Astrocyte (in vitro differentiated cells and primary cell): ENCODE results near the gene CRYZ. TPM values are rescaled to one million over a fixed set of nuclear protein-coding genes. Genes with fewer than 3 reads are reported as not detected.

Experiments used
- DNase-seq: peaks from one replicate; pipeline ENCODE4 v3.0.0-alpha.2; 2010; ENCODE audit warnings: low read depth
- FAIRE-seq: peaks from 2 replicates; lab custom pipeline; 2011; peaks lifted over from hg19 to GRCh38; lab: Jason Lieb, UNC
- H2AFZ ChIP-seq: 2 replicates; pipeline ENCODE4 v1.6.0; 2012; ENCODE audit warnings: low read depth, low read length, inconsistent platforms
- H3K27ac ChIP-seq: 2 replicates; pipeline ENCODE4 v1.5.1; 2011; ENCODE audit warnings: low read depth, low read length, inconsistent platforms
- H3K27me3 ChIP-seq: 2 replicates; pipeline ENCODE4 v1.6.0; 2011; ENCODE audit warnings: low read length, inconsistent platforms; ENCODE audit not compliant: insufficient read depth
- H3K36me3 ChIP-seq: 2 replicates; pipeline ENCODE4 v1.5.1; 2011; ENCODE audit warnings: low read length, inconsistent platforms; ENCODE audit not compliant: insufficient read depth
- H3K4me1 ChIP-seq: 2 replicates; pipeline ENCODE4 v1.5.1; 2011; ENCODE audit warnings: low read length, inconsistent platforms; ENCODE audit not compliant: insufficient read depth
- H3K4me2 ChIP-seq: 2 replicates; pipeline ENCODE4 v1.6.0; 2012; ENCODE audit warnings: low read length, inconsistent platforms
- H3K4me3 ChIP-seq: 2 replicates; pipeline ENCODE4 v1.5.1; 2011; ENCODE audit warnings: low read depth, mild to moderate bottlenecking, low read length, inconsistent platforms; ENCODE audit not compliant: insufficient read depth
- H3K79me2 ChIP-seq: 2 replicates; pipeline ENCODE4 v1.6.0; 2012; ENCODE audit warnings: mild to moderate bottlenecking, low read length, inconsistent platforms; ENCODE audit not compliant: insufficient read depth
- H3K9ac ChIP-seq: 2 replicates; pipeline ENCODE4 v1.6.0; 2012; ENCODE audit warnings: mild to moderate bottlenecking, low read length, inconsistent platforms
- H3K9me3 ChIP-seq: 2 replicates; pipeline ENCODE4 v1.5.1; 2012; ENCODE audit warnings: low read depth, mild to moderate bottlenecking, low read length, inconsistent platforms; ENCODE audit not compliant: insufficient read depth
- H4K20me1 ChIP-seq: 2 replicates; pipeline ENCODE4 v1.6.0; 2012; ENCODE audit warnings: low read length, inconsistent platforms; ENCODE audit not compliant: insufficient read depth
- H3K27ac Mint-ChIP-seq: one replicate; pipeline ENCODE4 v1.8.0; 2021; ENCODE audit warnings: mild to moderate bottlenecking, mixed read lengths; ENCODE audit not compliant: unreplicated experiment
- H3K27me3 Mint-ChIP-seq: one replicate; pipeline ENCODE4 v1.8.0; 2021; ENCODE audit warnings: low read depth, mixed read lengths; ENCODE audit not compliant: unreplicated experiment
- H3K36me3 Mint-ChIP-seq: one replicate; pipeline ENCODE4 v1.8.0; 2021; ENCODE audit warnings: low read depth, mixed read lengths; ENCODE audit not compliant: unreplicated experiment
- H3K4me1 Mint-ChIP-seq: one replicate; pipeline ENCODE4 v1.8.0; 2021; ENCODE audit warnings: low read depth, mixed read lengths; ENCODE audit not compliant: unreplicated experiment
- H3K4me3 Mint-ChIP-seq: one replicate; pipeline ENCODE4 v1.8.0; 2021; ENCODE audit warnings: mild to moderate bottlenecking, moderate library complexity, mixed read lengths; ENCODE audit not compliant: unreplicated experiment
- H3K9me3 Mint-ChIP-seq: one replicate; pipeline ENCODE4 v1.8.0; 2021; ENCODE audit warnings: mild to moderate bottlenecking, mixed read lengths; ENCODE audit not compliant: unreplicated experiment
- EZH2 ChIP-seq: IDR thresholded peaks from 2 replicates; pipeline ENCODE4 v1.6.1; 2012; ENCODE audit warnings: mild to moderate bottlenecking, low read length, inconsistent platforms; ENCODE audit not compliant: insufficient read depth
- total RNA-seq: library from RNA; stranded (reverse); gene quantifications from 2 replicates; pipeline ENCODE4 v1.2.1, GENCODE V29; 2021
- TF ChIP-seq, protein P1 (sequence below): IDR thresholded peaks from 2 replicates; pipeline ENCODE4 v1.5.1; 2011; ENCODE audit warnings: low read depth, mild to moderate bottlenecking, inconsistent platforms, low read length, moderate library complexity; ENCODE audit not compliant: insufficient read depth

Gene CRYZ
- total RNA-seq, 1 donor from 2014 or later: 31.0 TPM

DNA sequence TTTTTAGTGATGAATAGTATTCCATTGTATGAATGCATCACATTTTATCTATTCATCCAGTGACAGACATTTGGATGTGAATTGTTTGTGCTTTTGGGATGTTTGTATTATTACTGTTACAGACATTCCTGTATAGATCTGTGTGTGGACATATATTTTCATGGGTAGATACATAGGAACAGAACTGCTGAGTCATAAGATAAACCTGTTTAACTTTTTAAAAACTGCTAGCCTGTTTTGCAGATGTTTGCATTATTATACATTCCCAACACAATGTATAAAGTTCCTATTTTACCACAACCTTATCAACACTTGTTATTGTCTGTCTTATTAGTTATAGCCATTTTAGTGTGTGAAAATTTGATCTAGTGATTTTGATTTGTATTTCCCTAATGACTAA is 46.9 kb upstream of the CRYZ start:
- Histone ChIP-seq H3K36me3 (no peaks in the 10 kb centered on the region), H3K4me1 (no peaks in the 10 kb centered on the region), H3K4me2 (no peak overlapping the region), H3K27me3 (no peaks in the 10 kb centered on the region), H3K79me2 (no peaks in the 10 kb centered on the region), H3K4me3 (no peak overlapping the region), H2AFZ (no peak overlapping the region), H4K20me1 (no peaks in the 10 kb centered on the region), H3K9me3 (no peaks in the 10 kb centered on the region), H3K27ac (no peak overlapping the region), H3K9ac (no peak overlapping the region)
- H3K9me3 Mint-ChIP-seq: no peaks in the 10 kb centered on the region
- TF ChIP-seq, protein P1, sequence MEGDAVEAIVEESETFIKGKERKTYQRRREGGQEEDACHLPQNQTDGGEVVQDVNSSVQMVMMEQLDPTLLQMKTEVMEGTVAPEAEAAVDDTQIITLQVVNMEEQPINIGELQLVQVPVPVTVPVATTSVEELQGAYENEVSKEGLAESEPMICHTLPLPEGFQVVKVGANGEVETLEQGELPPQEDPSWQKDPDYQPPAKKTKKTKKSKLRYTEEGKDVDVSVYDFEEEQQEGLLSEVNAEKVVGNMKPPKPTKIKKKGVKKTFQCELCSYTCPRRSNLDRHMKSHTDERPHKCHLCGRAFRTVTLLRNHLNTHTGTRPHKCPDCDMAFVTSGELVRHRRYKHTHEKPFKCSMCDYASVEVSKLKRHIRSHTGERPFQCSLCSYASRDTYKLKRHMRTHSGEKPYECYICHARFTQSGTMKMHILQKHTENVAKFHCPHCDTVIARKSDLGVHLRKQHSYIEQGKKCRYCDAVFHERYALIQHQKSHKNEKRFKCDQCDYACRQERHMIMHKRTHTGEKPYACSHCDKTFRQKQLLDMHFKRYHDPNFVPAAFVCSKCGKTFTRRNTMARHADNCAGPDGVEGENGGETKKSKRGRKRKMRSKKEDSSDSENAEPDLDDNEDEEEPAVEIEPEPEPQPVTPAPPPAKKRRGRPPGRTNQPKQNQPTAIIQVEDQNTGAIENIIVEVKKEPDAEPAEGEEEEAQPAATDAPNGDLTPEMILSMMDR: no peak
- TF ChIP-seq EZH2: no peak
- FAIRE-seq (no peak), DNase-seq (no peak)
- H3K27ac Mint-ChIP-seq: no peak overlapping the region
- no peak overlapping the region for H3K4me3 Mint-ChIP-seq
- H3K36me3 Mint-ChIP-seq: no peaks in the 10 kb centered on the region
- no peaks in the 10 kb centered on the region for H3K27me3 Mint-ChIP-seq
- peaks cover 7% of the 10 kb centered on the region for H3K4me1 Mint-ChIP-seq

DNA sequence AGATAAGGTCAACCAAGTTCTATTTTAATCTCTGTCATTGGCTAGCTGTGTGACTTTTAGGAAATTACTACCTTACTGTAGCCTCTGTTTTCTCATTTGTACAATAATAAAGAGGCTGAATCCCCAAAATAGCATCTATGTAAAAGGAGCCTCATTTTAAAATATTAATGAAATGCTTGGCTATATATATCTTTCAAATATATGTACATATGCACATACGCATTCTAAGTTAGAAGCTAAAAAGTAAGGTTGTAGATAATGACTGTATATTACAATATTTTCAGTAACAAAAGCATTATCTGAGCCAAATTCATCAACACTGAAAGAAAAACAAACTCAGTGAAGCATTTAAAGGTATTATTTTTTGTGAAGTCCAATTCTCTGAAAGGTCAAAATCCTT is 44.7 kb upstream of the CRYZ start:
- no peaks in the 10 kb centered on the region for H3K27me3 ChIP-seq
- Mint-ChIP-seq H3K4me3 (no peak overlapping the region), H3K9me3 (no peaks in the 10 kb centered on the region), H3K4me1 (peaks cover 7% of the 10 kb centered on the region), H3K36me3 (no peaks in the 10 kb centered on the region), H3K27me3 (no peaks in the 10 kb centered on the region), H3K27ac (no peak overlapping the region)
- TF ChIP-seq EZH2: no peak
- TF ChIP-seq, protein P1: no peak
- no peaks in the 10 kb centered on the region for H3K36me3 ChIP-seq
- H2AFZ ChIP-seq: no peak overlapping the region
- H4K20me1 ChIP-seq: no peaks in the 10 kb centered on the region
- no peaks in the 10 kb centered on the region for H3K9me3 ChIP-seq
- no peak overlapping the region for H3K4me2 ChIP-seq
- H3K4me1 ChIP-seq: no peaks in the 10 kb centered on the region
- no peak for FAIRE-seq
- no peak overlapping the region for H3K4me3 ChIP-seq
- DNase-seq: no peak
- no peaks in the 10 kb centered on the region for H3K79me2 ChIP-seq
- no peak overlapping the region for H3K27ac ChIP-seq
- no peak overlapping the region for H3K9ac ChIP-seq

DNA sequence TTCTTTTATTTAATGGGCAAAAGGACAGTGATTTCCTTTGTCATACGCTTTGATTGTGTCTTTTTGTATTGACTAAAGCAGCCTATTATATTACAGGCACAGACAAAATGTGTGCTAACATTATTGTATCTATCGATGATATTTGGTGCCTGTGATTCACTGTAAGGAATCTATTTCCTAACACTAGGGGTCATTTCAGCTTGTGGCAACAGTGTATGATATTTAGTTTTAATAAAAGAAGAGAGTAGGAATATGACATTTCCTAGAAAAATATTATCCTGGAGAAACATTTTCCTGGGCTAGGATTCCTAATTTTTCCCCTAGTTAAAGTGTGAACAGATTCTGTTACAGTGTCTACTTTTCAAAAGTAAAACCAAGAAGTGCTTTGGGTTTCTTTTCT is 42.9 kb upstream of the CRYZ start:
- no peaks in the 10 kb centered on the region for H4K20me1 ChIP-seq
- no peak overlapping the region for H3K4me3 Mint-ChIP-seq
- no peaks in the 10 kb centered on the region for H3K36me3 ChIP-seq
- H3K27me3 Mint-ChIP-seq: no peaks in the 10 kb centered on the region
- no peak overlapping the region for H3K27ac Mint-ChIP-seq
- no peaks in the 10 kb centered on the region for H3K9me3 ChIP-seq
- no peak overlapping the region for H2AFZ ChIP-seq
- no peaks in the 10 kb centered on the region for H3K9me3 Mint-ChIP-seq
- H3K4me3 ChIP-seq: no peak overlapping the region
- H3K79me2 ChIP-seq: no peaks in the 10 kb centered on the region
- H3K36me3 Mint-ChIP-seq: no peaks in the 10 kb centered on the region
- no peak overlapping the region for H3K9ac ChIP-seq
- H3K4me2 ChIP-seq: no peak overlapping the region
- H3K4me1 Mint-ChIP-seq: peaks cover 7% of the 10 kb centered on the region
- no peak overlapping the region for H3K27ac ChIP-seq
- H3K4me1 ChIP-seq: no peaks in the 10 kb centered on the region
- no peak for FAIRE-seq
- H3K27me3 ChIP-seq: no peaks in the 10 kb centered on the region
- DNase-seq: no peak
- TF ChIP-seq EZH2: no peak
- TF ChIP-seq, protein P1: no peak
